ENCODE measurements around the gene DGAT2.

DGAT2 gene

GRCh38 chr11:75757651-75758050, 10.9 kb upstream of the DGAT2 start:
- DNase-seq, result no peak

- no peak for DNase-seq
Measured at GRCh38 chr11:75759832-75760231, 8.7 kb upstream of the DGAT2 start.

GRCh38 chr11:75760243-75760642, 8.3 kb upstream of the DGAT2 start:
- no peak for DNase-seq

GRCh38 chr11:75760710-75761493, 7.7 kb upstream of the DGAT2 start:
- DNase-seq, result no peak

- no peak for DNase-seq
Measured at GRCh38 chr11:75762158-75762557, 6.4 kb upstream of the DGAT2 start.

- no peak for DNase-seq
Measured at GRCh38 chr11:75762885-75763284, 5.7 kb upstream of the DGAT2 start.

GRCh38 chr11:75763846-75764245, 4.7 kb upstream of the DGAT2 start:
- no peak for DNase-seq

GRCh38 chr11:75765116-75765515, 3.5 kb upstream of the DGAT2 start:
- no peak for DNase-seq

GRCh38 chr11:75766443-75767227, 1.9 kb upstream of the DGAT2 start:
- no peak for DNase-seq

GRCh38 chr11:75767228-75767572, 1.4 kb upstream of the DGAT2 start:
- no peak for DNase-seq

- no peak for DNase-seq
Measured at GRCh38 chr11:75767793-75768111, 826 bp upstream of the DGAT2 start.

GRCh38 chr11:75768909-75769771, 562 bp downstream of the DGAT2 start:
- no peak for DNase-seq

GRCh38 chr11:75770102-75770501, 1.5 kb downstream of the DGAT2 start:
- no peak for DNase-seq

GRCh38 chr11:75771646-75772410, 3.2 kb downstream of the DGAT2 start:
- DNase-seq, result no peak

GRCh38 chr11:75773595-75774353, 5.2 kb downstream of the DGAT2 start:
- no peak for DNase-seq

- no peak for DNase-seq
Measured at GRCh38 chr11:75775056-75775455, 6.5 kb downstream of the DGAT2 start.

- DNase-seq, result no peak
Measured at GRCh38 chr11:75776546-75776945, 8.0 kb downstream of the DGAT2 start.

- no peak for DNase-seq
Measured at GRCh38 chr11:75777461-75778110, 9.0 kb downstream of the DGAT2 start.

GRCh38 chr11:75778962-75779361, 10.4 kb downstream of the DGAT2 start:
- no peak for DNase-seq

GRCh38 chr11:75779960-75780359, 11.4 kb downstream of the DGAT2 start:
- no peak for DNase-seq

GRCh38 chr11:75780888-75781287, 12.3 kb downstream of the DGAT2 start:
- DNase-seq, result no peak

- no peak for DNase-seq
Measured at GRCh38 chr11:75781296-75781695, 12.7 kb downstream of the DGAT2 start.
